ENCODE data around the gene COL11A2.
"Not testable (repeated sequence)": the region's sequence is repeated elsewhere in the genome, so short reads cannot be mapped to it uniquely, and the experiment has no call there.

The COL11A2 gene

GRCh38 chr6:33150560-33150959 lies 41.7 kb downstream of the COL11A2 start:
- not testable (repeated sequence) for H3K36me3 ChIP-seq (ENCODE audit: control insufficient read depth, insufficient read depth, low read length); H3K4me3 ChIP-seq (ENCODE audit: low read length); H3K27ac ChIP-seq (ENCODE audit: low read length); H3K4me1 ChIP-seq (ENCODE audit: control insufficient read depth, insufficient read depth, low read length); H3K27me3 ChIP-seq (ENCODE audit: control insufficient read depth, insufficient read depth, low read length); DNase-seq (ENCODE audit: low read depth, low spot score); H3K9me3 ChIP-seq (ENCODE audit: control insufficient read depth, insufficient read depth, low read length)
- no CpG with 5 or more reads among the region's 3 CpGs for WGBS (ENCODE audit: insufficient coverage, insufficient read length)

DNA sequence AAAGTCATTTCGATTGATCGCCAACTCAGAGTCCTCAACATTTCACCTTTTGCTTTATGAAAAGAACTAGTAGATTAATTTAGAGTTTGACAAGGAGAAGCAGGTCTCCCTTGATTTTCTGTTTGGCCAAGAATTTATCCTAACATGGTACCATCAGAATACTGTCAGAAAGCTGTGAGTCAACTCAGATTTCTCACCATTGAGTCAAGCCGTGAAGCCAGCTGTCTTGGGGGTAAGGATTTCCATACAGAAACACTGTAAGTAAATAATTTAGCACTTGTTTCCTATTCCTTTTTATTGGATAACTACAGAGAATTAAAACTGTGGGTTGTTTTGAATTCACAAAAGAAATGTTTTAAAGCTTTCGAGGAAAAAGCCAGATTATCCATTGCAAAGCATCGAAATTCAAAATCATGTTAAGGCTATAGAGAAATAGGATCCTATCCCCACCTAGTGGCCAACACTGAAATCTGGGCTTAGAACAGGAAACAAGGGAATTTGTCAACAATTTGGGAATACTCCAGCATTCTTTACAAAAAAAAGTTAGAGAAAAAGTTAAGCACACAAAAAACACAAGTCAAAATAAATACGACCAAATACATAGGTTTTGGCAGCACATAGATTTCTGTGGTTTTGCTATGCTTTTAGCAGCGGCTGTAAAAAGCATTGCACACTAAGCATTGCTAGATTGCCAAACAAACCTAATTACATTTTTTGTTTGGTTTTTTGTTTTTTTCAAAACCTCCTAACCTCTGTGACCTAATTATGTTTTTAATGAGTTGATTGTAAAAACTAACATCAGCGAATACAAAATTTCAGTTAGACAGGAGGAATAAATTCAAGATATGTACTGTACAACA lies 44.2 kb downstream of the COL11A2 start:
- H3K27ac ChIP-seq (ENCODE audit: low read length): no peak overlapping the region
- no peaks in the 10 kb centered on the region for H3K27me3 ChIP-seq (ENCODE audit: control insufficient read depth, insufficient read depth, low read length)
- H3K36me3 ChIP-seq (ENCODE audit: control insufficient read depth, insufficient read depth, low read length): no peaks in the 10 kb centered on the region
- H3K4me3 ChIP-seq (ENCODE audit: low read length): no peak overlapping the region
- WGBS (ENCODE audit: insufficient coverage, insufficient read length): no CpG with 5 or more reads among the region's 8 CpGs
- H3K4me1 ChIP-seq (ENCODE audit: control insufficient read depth, insufficient read depth, low read length): no peaks in the 10 kb centered on the region
- H3K9me3 ChIP-seq (ENCODE audit: control insufficient read depth, insufficient read depth, low read length): no peaks in the 10 kb centered on the region
- DNase-seq (ENCODE audit: low read depth, low spot score): no peak

DNA sequence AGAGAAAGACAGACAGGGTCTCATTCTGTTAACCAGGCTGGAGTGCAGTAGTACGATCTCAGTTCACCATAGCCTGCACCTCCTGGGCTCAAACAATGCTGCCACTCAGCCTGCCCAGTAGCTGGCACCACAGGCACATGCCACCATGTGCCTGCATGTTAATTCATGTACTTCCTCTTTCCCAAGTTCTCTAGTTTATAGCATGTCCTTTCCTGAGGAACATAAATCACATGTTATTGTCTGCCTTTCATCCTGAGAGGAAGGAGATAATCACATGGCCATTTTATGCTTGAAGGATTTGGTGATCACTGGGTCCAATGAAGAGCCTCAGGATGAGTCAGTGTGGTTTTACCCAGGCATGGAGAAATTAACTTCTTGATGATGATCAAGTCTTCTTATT lies 47.9 kb downstream of the COL11A2 start:
- no peaks in the 10 kb centered on the region for H3K27me3 ChIP-seq (ENCODE audit: control insufficient read depth, insufficient read depth, low read length)
- no CpG with 5 or more reads among the region's 1 CpG for WGBS (ENCODE audit: insufficient coverage, insufficient read length)
- no peaks in the 10 kb centered on the region for H3K9me3 ChIP-seq (ENCODE audit: control insufficient read depth, insufficient read depth, low read length)
- no peaks in the 10 kb centered on the region for H3K36me3 ChIP-seq (ENCODE audit: control insufficient read depth, insufficient read depth, low read length)
- H3K4me3 ChIP-seq (ENCODE audit: low read length): no peak overlapping the region
- DNase-seq (ENCODE audit: low read depth, low spot score): no peak
- no peak overlapping the region for H3K27ac ChIP-seq (ENCODE audit: low read length)
- no peaks in the 10 kb centered on the region for H3K4me1 ChIP-seq (ENCODE audit: control insufficient read depth, insufficient read depth, low read length)

GRCh38 chr6:33143113-33143770 lies 49.0 kb downstream of the COL11A2 start:
- no CpG with 5 or more reads among the region's 14 CpGs for WGBS (ENCODE audit: insufficient coverage, insufficient read length)
- no peaks in the 10 kb centered on the region for H3K27me3 ChIP-seq (ENCODE audit: control insufficient read depth, insufficient read depth, low read length)
- no peaks in the 10 kb centered on the region for H3K9me3 ChIP-seq (ENCODE audit: control insufficient read depth, insufficient read depth, low read length)
- H3K4me3 ChIP-seq (ENCODE audit: low read length): no peak overlapping the region
- H3K4me1 ChIP-seq (ENCODE audit: control insufficient read depth, insufficient read depth, low read length): no peaks in the 10 kb centered on the region
- H3K36me3 ChIP-seq (ENCODE audit: control insufficient read depth, insufficient read depth, low read length): no peaks in the 10 kb centered on the region
- H3K27ac ChIP-seq (ENCODE audit: low read length): no peak overlapping the region
- DNase-seq (ENCODE audit: low read depth, low spot score): no peak

- Histone ChIP-seq H3K4me3 (ENCODE audit: low read length) (no peak overlapping the region), H3K36me3 (ENCODE audit: control insufficient read depth, insufficient read depth, low read length) (no peaks in the 10 kb centered on the region), H3K4me1 (ENCODE audit: control insufficient read depth, insufficient read depth, low read length) (no peaks in the 10 kb centered on the region), H3K9me3 (ENCODE audit: control insufficient read depth, insufficient read depth, low read length) (no peaks in the 10 kb centered on the region), H3K27ac (ENCODE audit: low read length) (no peak overlapping the region), H3K27me3 (ENCODE audit: control insufficient read depth, insufficient read depth, low read length) (no peaks in the 10 kb centered on the region)
- DNase-seq (ENCODE audit: low read depth, low spot score): no peak
- no CpG with 5 or more reads among the region's 5 CpGs for WGBS (ENCODE audit: insufficient coverage, insufficient read length)
Measured at GRCh38 chr6:33142501-33143070, 49.7 kb downstream of the COL11A2 start.

DNA sequence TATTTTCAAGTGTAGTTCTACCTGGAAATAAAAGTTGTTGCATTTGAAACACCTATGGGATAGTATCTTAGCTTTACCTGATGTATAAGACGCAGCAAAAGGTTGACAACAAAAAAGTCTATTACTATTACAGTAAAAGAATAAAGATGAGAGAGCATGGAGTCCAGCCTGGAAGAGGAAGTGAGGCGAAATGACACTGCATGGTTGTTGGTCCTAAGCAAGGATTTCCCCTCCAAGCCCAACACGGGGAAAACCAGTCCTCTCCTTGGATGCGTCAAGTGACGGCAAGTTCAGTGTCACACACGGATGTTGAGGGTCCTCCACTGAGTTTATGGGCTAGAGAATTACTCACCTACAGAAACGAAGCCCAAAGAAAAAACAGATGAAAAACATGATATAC lies 51.7 kb downstream of the COL11A2 start:
- WGBS (ENCODE audit: insufficient coverage, insufficient read length): no CpG with 5 or more reads among the region's 7 CpGs
- Histone ChIP-seq H3K27ac (ENCODE audit: low read length) (no peak overlapping the region), H3K27me3 (ENCODE audit: control insufficient read depth, insufficient read depth, low read length) (no peaks in the 10 kb centered on the region), H3K9me3 (ENCODE audit: control insufficient read depth, insufficient read depth, low read length) (no peaks in the 10 kb centered on the region), H3K36me3 (ENCODE audit: control insufficient read depth, insufficient read depth, low read length) (no peaks in the 10 kb centered on the region), H3K4me1 (ENCODE audit: control insufficient read depth, insufficient read depth, low read length) (no peaks in the 10 kb centered on the region), H3K4me3 (ENCODE audit: low read length) (no peak overlapping the region)
- DNase-seq (ENCODE audit: low read depth, low spot score): no peak

DNA sequence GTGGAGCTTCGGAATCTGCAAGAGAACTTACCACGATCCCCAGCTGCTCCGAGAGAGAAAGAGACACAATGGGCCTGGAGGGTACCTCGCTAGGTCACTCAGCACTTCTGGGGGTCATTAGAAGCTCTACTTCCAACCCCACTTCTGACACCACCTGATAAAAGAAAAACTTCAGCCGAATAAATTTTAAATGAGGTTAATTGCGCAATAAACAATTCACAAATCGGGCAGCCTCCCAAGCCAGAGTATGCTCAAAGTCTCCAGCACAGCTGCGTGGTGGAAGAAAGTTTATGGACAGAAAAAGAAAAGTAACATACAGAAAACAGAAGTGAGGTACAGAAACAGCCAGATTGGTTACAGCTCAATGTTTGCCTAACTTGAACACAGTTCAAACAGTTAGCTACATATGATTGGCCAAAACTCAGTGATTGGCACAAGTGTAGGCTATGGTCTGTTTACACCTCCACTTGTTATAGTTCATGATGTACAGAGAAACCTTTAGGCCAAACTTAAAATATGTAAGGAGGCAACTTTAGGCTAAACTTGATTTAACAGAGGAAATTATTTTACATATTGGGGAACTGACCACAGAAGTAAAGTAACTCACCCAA lies 52.6 kb downstream of the COL11A2 start:
- no peak overlapping the region for H3K4me3 ChIP-seq (ENCODE audit: low read length)
- no peaks in the 10 kb centered on the region for H3K4me1 ChIP-seq (ENCODE audit: control insufficient read depth, insufficient read depth, low read length)
- H3K27me3 ChIP-seq (ENCODE audit: control insufficient read depth, insufficient read depth, low read length): no peaks in the 10 kb centered on the region
- no peaks in the 10 kb centered on the region for H3K36me3 ChIP-seq (ENCODE audit: control insufficient read depth, insufficient read depth, low read length)
- no peaks in the 10 kb centered on the region for H3K9me3 ChIP-seq (ENCODE audit: control insufficient read depth, insufficient read depth, low read length)
- no CpG with 5 or more reads among the region's 8 CpGs for WGBS (ENCODE audit: insufficient coverage, insufficient read length)
- no peak for DNase-seq (ENCODE audit: low read depth, low spot score)
- no peak overlapping the region for H3K27ac ChIP-seq (ENCODE audit: low read length)

DNA sequence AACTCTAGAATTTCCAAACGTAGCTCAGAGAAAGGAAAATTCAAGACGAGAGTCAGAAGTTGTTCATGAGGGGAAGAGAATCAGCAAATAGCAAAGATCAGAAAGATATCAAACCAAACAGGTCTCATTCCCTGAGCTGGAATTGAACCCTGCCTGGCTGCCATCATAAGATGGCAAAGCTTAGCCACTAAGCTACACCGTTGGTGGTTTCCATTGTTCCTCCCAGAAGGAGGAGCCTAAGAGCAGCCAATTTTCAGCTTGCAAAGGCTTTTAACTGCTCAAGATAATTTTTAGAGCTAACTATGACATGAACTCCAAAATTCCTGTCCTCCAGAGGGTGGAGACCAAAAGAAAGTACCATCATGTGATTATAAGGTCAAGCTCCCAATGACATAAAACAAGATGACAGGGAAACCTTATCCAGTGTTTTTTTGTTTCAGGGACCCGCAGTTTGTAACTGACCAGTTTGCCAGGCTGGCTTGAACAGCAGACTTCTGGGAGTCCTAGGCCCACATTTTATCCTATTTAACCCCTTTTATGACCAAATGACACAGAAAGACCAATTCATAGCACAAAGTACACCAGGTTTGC lies 55.9 kb downstream of the COL11A2 start:
- H3K27ac ChIP-seq (ENCODE audit: low read length): no peak overlapping the region
- H3K9me3 ChIP-seq (ENCODE audit: control insufficient read depth, insufficient read depth, low read length): no peaks in the 10 kb centered on the region
- H3K4me3 ChIP-seq (ENCODE audit: low read length): no peak overlapping the region
- no peaks in the 10 kb centered on the region for H3K4me1 ChIP-seq (ENCODE audit: control insufficient read depth, insufficient read depth, low read length)
- WGBS (ENCODE audit: insufficient coverage, insufficient read length): no CpG with 5 or more reads among the region's 4 CpGs
- H3K36me3 ChIP-seq (ENCODE audit: control insufficient read depth, insufficient read depth, low read length): no peaks in the 10 kb centered on the region
- no peaks in the 10 kb centered on the region for H3K27me3 ChIP-seq (ENCODE audit: control insufficient read depth, insufficient read depth, low read length)
- no peak for DNase-seq (ENCODE audit: low read depth, low spot score)

- no peak overlapping the region for H3K4me3 ChIP-seq (ENCODE audit: low read length)
- H3K27ac ChIP-seq (ENCODE audit: low read length): no peak overlapping the region
- peaks cover 17% of the 10 kb centered on the region for H3K36me3 ChIP-seq (ENCODE audit: control insufficient read depth, insufficient read depth, low read length)
- no peak for DNase-seq (ENCODE audit: low read depth, low spot score)
- no CpG with 5 or more reads among the region's 8 CpGs for WGBS (ENCODE audit: insufficient coverage, insufficient read length)
- H3K27me3 ChIP-seq (ENCODE audit: control insufficient read depth, insufficient read depth, low read length): no peaks in the 10 kb centered on the region
- no peaks in the 10 kb centered on the region for H3K4me1 ChIP-seq (ENCODE audit: control insufficient read depth, insufficient read depth, low read length)
- H3K9me3 ChIP-seq (ENCODE audit: control insufficient read depth, insufficient read depth, low read length): no peaks in the 10 kb centered on the region
Measured at GRCh38 chr6:33132081-33132524, 60.2 kb downstream of the COL11A2 start.

DNA sequence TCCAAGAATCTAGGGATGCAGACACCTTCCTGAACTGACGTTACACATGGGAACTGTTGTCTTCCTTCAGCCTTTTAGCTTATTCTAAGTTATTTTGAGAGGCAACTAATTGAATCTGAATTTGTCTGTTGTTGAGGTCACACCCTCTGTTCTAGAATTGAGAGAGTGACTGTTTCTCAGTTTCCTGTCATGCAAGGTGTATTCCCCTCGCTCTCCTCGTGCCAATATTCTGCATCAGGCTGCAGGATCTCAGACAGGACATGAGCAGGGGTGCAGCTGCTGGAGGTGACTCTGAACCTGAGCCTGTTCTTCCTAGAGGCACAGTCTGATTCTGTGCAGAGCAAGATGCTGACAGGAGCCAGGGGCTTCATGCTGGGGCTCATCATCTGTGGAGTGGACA lies 63.9 kb downstream of the COL11A2 start:
- Histone ChIP-seq H3K4me1 (ENCODE audit: control insufficient read depth, insufficient read depth, low read length) (no peaks in the 10 kb centered on the region), H3K36me3 (ENCODE audit: control insufficient read depth, insufficient read depth, low read length) (peaks cover 23% of the 10 kb centered on the region), H3K27ac (ENCODE audit: low read length) (no peak overlapping the region), H3K27me3 (ENCODE audit: control insufficient read depth, insufficient read depth, low read length) (no peaks in the 10 kb centered on the region), H3K9me3 (ENCODE audit: control insufficient read depth, insufficient read depth, low read length) (peaks cover 4% of the 10 kb centered on the region), H3K4me3 (ENCODE audit: low read length) (no peak overlapping the region)
- no peak for DNase-seq (ENCODE audit: low read depth, low spot score)
- no CpG with 5 or more reads among the region's 3 CpGs for WGBS (ENCODE audit: insufficient coverage, insufficient read length)

Data from iPS DF 6.9 (cell line).